ENCODE measurements around the gene IGFL2. TPM values are rescaled to one million over a fixed set of nuclear protein-coding genes. Genes with fewer than 3 reads are reported as not detected.

IGFL2 gene
- total RNA-seq, 1 experiment from 2014 or later: not detected

GRCh38 chr19:46133101-46133627, 14.9 kb upstream of the IGFL2 start:
- Mint-ChIP-seq H3K36me3 (ENCODE audit: insufficient read depth, unreplicated experiment) (no peaks in the 10 kb centered on the region), H3K9me3 (ENCODE audit: low read depth, unreplicated experiment) (no peaks in the 10 kb centered on the region), H3K27me3 (ENCODE audit: unreplicated experiment) (peaks cover 54% of the 10 kb centered on the region), H3K27ac (ENCODE audit: unreplicated experiment) (no peak overlapping the region), H3K4me3 (ENCODE audit: low read depth, unreplicated experiment) (no peak overlapping the region), H3K4me1 (ENCODE audit: low read depth, unreplicated experiment) (peaks cover 16% of the 10 kb centered on the region)
- no TSS peak for BruUV-seq (replicated peaks)
- DNase-seq: peak; percentile 45
- TF ChIP-seq, protein P1, sequence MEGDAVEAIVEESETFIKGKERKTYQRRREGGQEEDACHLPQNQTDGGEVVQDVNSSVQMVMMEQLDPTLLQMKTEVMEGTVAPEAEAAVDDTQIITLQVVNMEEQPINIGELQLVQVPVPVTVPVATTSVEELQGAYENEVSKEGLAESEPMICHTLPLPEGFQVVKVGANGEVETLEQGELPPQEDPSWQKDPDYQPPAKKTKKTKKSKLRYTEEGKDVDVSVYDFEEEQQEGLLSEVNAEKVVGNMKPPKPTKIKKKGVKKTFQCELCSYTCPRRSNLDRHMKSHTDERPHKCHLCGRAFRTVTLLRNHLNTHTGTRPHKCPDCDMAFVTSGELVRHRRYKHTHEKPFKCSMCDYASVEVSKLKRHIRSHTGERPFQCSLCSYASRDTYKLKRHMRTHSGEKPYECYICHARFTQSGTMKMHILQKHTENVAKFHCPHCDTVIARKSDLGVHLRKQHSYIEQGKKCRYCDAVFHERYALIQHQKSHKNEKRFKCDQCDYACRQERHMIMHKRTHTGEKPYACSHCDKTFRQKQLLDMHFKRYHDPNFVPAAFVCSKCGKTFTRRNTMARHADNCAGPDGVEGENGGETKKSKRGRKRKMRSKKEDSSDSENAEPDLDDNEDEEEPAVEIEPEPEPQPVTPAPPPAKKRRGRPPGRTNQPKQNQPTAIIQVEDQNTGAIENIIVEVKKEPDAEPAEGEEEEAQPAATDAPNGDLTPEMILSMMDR (IDR thresholded peaks at IDR 0.05; ENCODE audit: unreplicated experiment): no peak
- intact Hi-C loops (cut with micrococcal nuclease; ENCODE audit: unreplicated experiment): no loop called here
- CTCF ChIA-PET: no interaction called here

DNA sequence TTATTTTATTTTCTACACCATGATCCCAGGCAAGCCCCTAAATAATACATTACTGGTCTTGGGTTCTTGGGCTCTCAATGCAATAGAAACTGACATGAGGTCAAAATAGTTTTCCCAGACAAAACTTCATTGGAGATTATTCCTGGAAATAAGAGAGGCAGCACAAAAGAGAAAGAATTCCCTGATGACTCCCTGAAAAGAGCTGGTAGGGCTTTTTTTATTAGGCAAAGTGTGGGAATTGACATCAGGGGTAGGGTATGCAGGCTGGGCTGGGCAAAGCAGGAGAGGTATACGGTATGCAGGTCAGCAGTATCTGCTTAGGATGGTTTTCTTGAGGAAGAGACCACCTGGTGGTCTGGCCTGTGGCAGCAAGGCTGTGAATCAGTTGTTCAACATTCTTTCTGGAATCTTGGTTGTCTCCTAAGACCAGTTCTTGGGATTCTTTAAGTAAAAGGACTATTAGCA, 14.2 kb upstream of the IGFL2 start:
- no TSS peak for BruUV-seq (replicated peaks)
- CTCF ChIA-PET: no interaction called here
- Mint-ChIP-seq H3K4me1 (ENCODE audit: low read depth, unreplicated experiment) (peaks cover 16% of the 10 kb centered on the region), H3K36me3 (ENCODE audit: insufficient read depth, unreplicated experiment) (no peaks in the 10 kb centered on the region), H3K27me3 (ENCODE audit: unreplicated experiment) (peaks cover 61% of the 10 kb centered on the region), H3K4me3 (ENCODE audit: low read depth, unreplicated experiment) (no peak overlapping the region), H3K9me3 (ENCODE audit: low read depth, unreplicated experiment) (no peaks in the 10 kb centered on the region), H3K27ac (ENCODE audit: unreplicated experiment) (no peak overlapping the region)
- DNase-seq: no peak
- TF ChIP-seq, protein P1 (IDR thresholded peaks at IDR 0.05; ENCODE audit: unreplicated experiment): no peak
- intact Hi-C loops (cut with micrococcal nuclease; ENCODE audit: unreplicated experiment): no loop called here

DNA sequence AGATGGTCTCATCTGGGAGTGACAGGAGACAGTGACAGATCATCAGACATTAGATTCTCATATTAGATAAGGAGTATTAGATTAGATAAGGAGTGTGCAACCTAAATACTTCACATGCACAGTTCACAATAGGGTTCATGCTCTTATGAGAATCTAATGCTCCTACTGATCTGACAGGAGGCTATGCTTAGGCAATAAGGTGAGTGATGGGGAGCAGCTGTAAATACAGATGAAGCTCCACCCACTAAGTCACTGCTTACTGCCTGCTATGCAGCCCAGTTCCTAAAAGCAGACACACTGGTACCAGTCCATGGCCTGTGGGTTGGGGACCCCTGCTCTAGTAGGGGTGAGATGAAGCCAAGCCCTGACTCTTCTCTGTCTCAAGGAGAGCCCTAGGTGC, 13.5 kb upstream of the IGFL2 start:
- Mint-ChIP-seq H3K36me3 (ENCODE audit: insufficient read depth, unreplicated experiment) (no peaks in the 10 kb centered on the region), H3K27me3 (ENCODE audit: unreplicated experiment) (peaks cover 68% of the 10 kb centered on the region), H3K27ac (ENCODE audit: unreplicated experiment) (no peak overlapping the region), H3K4me3 (ENCODE audit: low read depth, unreplicated experiment) (no peak overlapping the region), H3K4me1 (ENCODE audit: low read depth, unreplicated experiment) (peaks cover 16% of the 10 kb centered on the region), H3K9me3 (ENCODE audit: low read depth, unreplicated experiment) (no peaks in the 10 kb centered on the region)
- no peak for DNase-seq
- TF ChIP-seq, protein P1 (IDR thresholded peaks at IDR 0.05; ENCODE audit: unreplicated experiment): no peak
- CTCF ChIA-PET: no interaction called here
- BruUV-seq (replicated peaks): no TSS peak
- intact Hi-C loops (cut with micrococcal nuclease; ENCODE audit: unreplicated experiment): no loop called here

GRCh38 chr19:46137915-46138473, 10.0 kb upstream of the IGFL2 start:
- H3K9me3 Mint-ChIP-seq (ENCODE audit: low read depth, unreplicated experiment): no peaks in the 10 kb centered on the region
- no peaks in the 10 kb centered on the region for H3K36me3 Mint-ChIP-seq (ENCODE audit: insufficient read depth, unreplicated experiment)
- H3K27ac Mint-ChIP-seq (ENCODE audit: unreplicated experiment): no peak overlapping the region
- peaks cover 81% of the 10 kb centered on the region for H3K27me3 Mint-ChIP-seq (ENCODE audit: unreplicated experiment)
- no peak for DNase-seq
- intact Hi-C loops (cut with micrococcal nuclease; ENCODE audit: unreplicated experiment): no loop called here
- H3K4me1 Mint-ChIP-seq (ENCODE audit: low read depth, unreplicated experiment): peaks cover 14% of the 10 kb centered on the region
- BruUV-seq (replicated peaks): no TSS peak
- no peak overlapping the region for H3K4me3 Mint-ChIP-seq (ENCODE audit: low read depth, unreplicated experiment)
- CTCF ChIA-PET: no interaction called here
- TF ChIP-seq, protein P1 (IDR thresholded peaks at IDR 0.05; ENCODE audit: unreplicated experiment): no peak
